OCI-LY7 (cell line): ENCODE measurements around the gene MAD2L2. TPM values are rescaled to one million over a fixed set of nuclear protein-coding genes. Genes with fewer than 3 reads are reported as not detected.

Experiments used
- BruUV-seq: library from RNA; stranded (reverse); fragments of 400-500 nt; replicated peaks from 2 replicates; lab custom pipeline; 2021; lab: Mats Ljungman, UMichigan
- CTCF ChIA-PET: fragments of 300-600 bp; sonication (Branson Sonifier 250); formaldehyde crosslinking; loops from one replicate; lab custom pipeline; 2022; ENCODE audit warnings: antibody characterized with exemption; ENCODE audit not compliant: unreplicated experiment; lab: Charles Lee
- POLR2A ChIA-PET: fragments of 300-600 bp; sonication (Branson Sonifier 250); formaldehyde crosslinking; loops from one replicate; lab custom pipeline; 2022; ENCODE audit warnings: antibody characterized with exemption; lab: Charles Lee
- DNase-seq: peaks from one replicate; pipeline ENCODE4 v3.0.0-alpha.2; 2015; ENCODE audit warnings: low spot score
- H2AFZ ChIP-seq: fragments of 200-600 bp; sonication (generic), shearing (Covaris generic); 2 replicates; pipeline ENCODE4 v1.6.1; 2014; ENCODE audit warnings: mild to moderate bottlenecking, antibody characterized with exemption, low read length, moderate library complexity
- H3K27ac ChIP-seq: fragments of 200-600 bp; sonication (generic); 2 replicates; pipeline ENCODE4 v1.5.1; 2014; ENCODE audit warnings: mixed run types, low read depth, mild to moderate bottlenecking, moderate library complexity, low read length, inconsistent platforms; ENCODE audit not compliant: poor library complexity, severe bottlenecking
- H3K36me3 ChIP-seq: fragments of 200-600 bp; sonication (generic); 2 replicates; pipeline ENCODE4 v1.6.1; 2014; ENCODE audit warnings: mild to moderate bottlenecking, antibody characterized with exemption, low read length, moderate library complexity, mixed read lengths; ENCODE audit not compliant: insufficient read depth
- H3K4me1 ChIP-seq: fragments of 200-600 bp; sonication (generic); 2 replicates; pipeline ENCODE4 v1.5.1; 2014; ENCODE audit warnings: mild to moderate bottlenecking, low read length; ENCODE audit not compliant: insufficient read depth, poor library complexity, severe bottlenecking
- H3K4me2 ChIP-seq: fragments of 200-600 bp; sonication (generic); 2 replicates; pipeline ENCODE4 v1.6.1; 2014; ENCODE audit warnings: mild to moderate bottlenecking, low read length
- H3K4me3 ChIP-seq: fragments of 200-600 bp; sonication (generic); 2 replicates; pipeline ENCODE4 v1.5.1; 2014; ENCODE audit warnings: mild to moderate bottlenecking, low read depth, low read length; ENCODE audit not compliant: poor library complexity, severe bottlenecking
- H3K79me2 ChIP-seq: fragments of 200-600 bp; sonication (generic); 2 replicates; pipeline ENCODE4 v1.6.1; 2016; ENCODE audit warnings: low read depth, mild to moderate bottlenecking, low read length, moderate library complexity, mixed read lengths; ENCODE audit not compliant: insufficient read depth
- H3K9me2 ChIP-seq: fragments of 200-600 bp; sonication (generic); 2 replicates; pipeline ENCODE4 v1.6.1; 2016; ENCODE audit warnings: mild to moderate bottlenecking, low read length, mixed read lengths; ENCODE audit not compliant: insufficient read depth
- H3K9me3 ChIP-seq: fragments of 200-600 bp; sonication (generic); 2 replicates; pipeline ENCODE4 v1.6.1; 2014; ENCODE audit warnings: mild to moderate bottlenecking, mixed run types, low read length, mixed read lengths
- H4K20me1 ChIP-seq: fragments of 200-600 bp; sonication (generic); 2 replicates; pipeline ENCODE4 v1.6.1; 2014; ENCODE audit warnings: mild to moderate bottlenecking, antibody characterized with exemption, low read length, moderate library complexity, mixed read lengths; ENCODE audit not compliant: insufficient read depth
- EZH2phosphoT487 ChIP-seq: fragments of 200-600 bp; sonication (generic); IDR thresholded peaks from 2 replicates; pipeline ENCODE4 v1.6.1; 2018; ENCODE audit warnings: low read depth, borderline replicate concordance, mild to moderate bottlenecking, mixed run types, antibody characterized with exemption, low read length, moderate library complexity, mixed read lengths
- intact Hi-C: fragments of 100-400 bp; cut with micrococcal nuclease; formaldehyde crosslinking; loops from one replicate; pipeline ENCODE4 v1.10.0; 2022; ENCODE audit not compliant: unreplicated experiment
- total RNA-seq, 2 experiments: library from RNA; depleted of rRNA in 1 of 2; stranded (reverse); fragments of >200 nt in 1 of 2; shearing (Covaris generic) in 1 of 2; gene quantifications; 2 replicates each; pipeline ENCODE4 v1.2.3, GENCODE V29; 2014 to 2022
- TF ChIP-seq, protein P1 (sequence below): fragments of 200-600 bp; sonication (generic); conservative IDR thresholded peaks from 2 replicates; pipeline ENCODE4 v1.5.1; 2014; ENCODE audit warnings: mild to moderate bottlenecking, antibody characterized with exemption, low read length, moderate library complexity, mixed read lengths

The MAD2L2 gene
- total RNA-seq, 2 experiments from 2014 or later: 89.7 to 144 TPM

DNA sequence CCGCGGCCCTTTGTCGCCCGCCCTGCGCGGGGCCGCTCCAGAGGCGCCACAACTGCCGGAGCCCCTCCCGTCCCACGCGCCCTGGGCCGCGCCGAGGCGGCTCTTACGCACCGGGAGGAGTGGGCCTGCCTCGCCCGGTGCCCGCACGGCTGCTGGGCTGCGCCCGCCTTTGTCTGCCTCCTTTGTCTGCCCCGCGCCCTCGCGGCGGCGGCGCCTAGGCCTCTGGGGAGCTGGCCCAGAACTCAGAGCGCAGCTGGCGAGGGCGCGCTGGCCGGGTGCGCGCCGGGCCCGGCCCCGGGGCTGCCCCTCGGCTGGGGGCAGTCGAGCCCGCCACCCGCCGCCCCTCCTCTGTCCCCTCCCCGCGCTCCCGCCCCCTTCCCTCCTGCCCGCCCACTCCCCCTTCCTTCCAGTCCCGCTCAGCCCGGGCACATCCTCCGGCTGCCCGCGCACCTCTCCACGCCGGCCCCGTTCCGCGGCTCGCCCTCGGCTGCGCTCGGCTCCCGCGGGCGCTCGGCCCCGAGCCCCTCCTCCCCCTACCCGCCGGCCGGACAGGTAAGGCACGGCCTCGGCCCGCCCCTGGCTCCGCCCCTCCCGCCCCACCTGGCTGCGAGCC lies 10.5 kb upstream of the MAD2L2 start, which contains the start of gene DRAXIN:
DRAXIN (plus strand) TSS at position 409 of the 613 bp plus-strand sequence. CDS start 14,549 bp downstream, outside the sequence.
- DNase-seq: no peak
- no peaks in the 10 kb centered on the region for H3K9me3 ChIP-seq
- H3K4me1 ChIP-seq: no peaks in the 10 kb centered on the region
- intact Hi-C loops: no loop called here
- H3K4me2 ChIP-seq: no peak within 1 kb of the TSS
- ChIA-PET POLR2A (no interaction called here), CTCF (no interaction called here)
- no peaks in the 10 kb centered on the region for H4K20me1 ChIP-seq
- H3K9me2 ChIP-seq: no peaks in the 10 kb centered on the region
- H3K36me3 ChIP-seq: no peaks in the 10 kb centered on the region
- no TSS peak for BruUV-seq
- H3K27ac ChIP-seq: no peak within 1 kb of the TSS
- no peak within 1 kb of the TSS for H2AFZ ChIP-seq
- H3K4me3 ChIP-seq: no peak within 1 kb of the TSS
- no peaks in the 10 kb centered on the region for H3K79me2 ChIP-seq
- TF ChIP-seq, protein P1, sequence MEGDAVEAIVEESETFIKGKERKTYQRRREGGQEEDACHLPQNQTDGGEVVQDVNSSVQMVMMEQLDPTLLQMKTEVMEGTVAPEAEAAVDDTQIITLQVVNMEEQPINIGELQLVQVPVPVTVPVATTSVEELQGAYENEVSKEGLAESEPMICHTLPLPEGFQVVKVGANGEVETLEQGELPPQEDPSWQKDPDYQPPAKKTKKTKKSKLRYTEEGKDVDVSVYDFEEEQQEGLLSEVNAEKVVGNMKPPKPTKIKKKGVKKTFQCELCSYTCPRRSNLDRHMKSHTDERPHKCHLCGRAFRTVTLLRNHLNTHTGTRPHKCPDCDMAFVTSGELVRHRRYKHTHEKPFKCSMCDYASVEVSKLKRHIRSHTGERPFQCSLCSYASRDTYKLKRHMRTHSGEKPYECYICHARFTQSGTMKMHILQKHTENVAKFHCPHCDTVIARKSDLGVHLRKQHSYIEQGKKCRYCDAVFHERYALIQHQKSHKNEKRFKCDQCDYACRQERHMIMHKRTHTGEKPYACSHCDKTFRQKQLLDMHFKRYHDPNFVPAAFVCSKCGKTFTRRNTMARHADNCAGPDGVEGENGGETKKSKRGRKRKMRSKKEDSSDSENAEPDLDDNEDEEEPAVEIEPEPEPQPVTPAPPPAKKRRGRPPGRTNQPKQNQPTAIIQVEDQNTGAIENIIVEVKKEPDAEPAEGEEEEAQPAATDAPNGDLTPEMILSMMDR: no peak
- TF ChIP-seq EZH2phosphoT487: no peak

DNA sequence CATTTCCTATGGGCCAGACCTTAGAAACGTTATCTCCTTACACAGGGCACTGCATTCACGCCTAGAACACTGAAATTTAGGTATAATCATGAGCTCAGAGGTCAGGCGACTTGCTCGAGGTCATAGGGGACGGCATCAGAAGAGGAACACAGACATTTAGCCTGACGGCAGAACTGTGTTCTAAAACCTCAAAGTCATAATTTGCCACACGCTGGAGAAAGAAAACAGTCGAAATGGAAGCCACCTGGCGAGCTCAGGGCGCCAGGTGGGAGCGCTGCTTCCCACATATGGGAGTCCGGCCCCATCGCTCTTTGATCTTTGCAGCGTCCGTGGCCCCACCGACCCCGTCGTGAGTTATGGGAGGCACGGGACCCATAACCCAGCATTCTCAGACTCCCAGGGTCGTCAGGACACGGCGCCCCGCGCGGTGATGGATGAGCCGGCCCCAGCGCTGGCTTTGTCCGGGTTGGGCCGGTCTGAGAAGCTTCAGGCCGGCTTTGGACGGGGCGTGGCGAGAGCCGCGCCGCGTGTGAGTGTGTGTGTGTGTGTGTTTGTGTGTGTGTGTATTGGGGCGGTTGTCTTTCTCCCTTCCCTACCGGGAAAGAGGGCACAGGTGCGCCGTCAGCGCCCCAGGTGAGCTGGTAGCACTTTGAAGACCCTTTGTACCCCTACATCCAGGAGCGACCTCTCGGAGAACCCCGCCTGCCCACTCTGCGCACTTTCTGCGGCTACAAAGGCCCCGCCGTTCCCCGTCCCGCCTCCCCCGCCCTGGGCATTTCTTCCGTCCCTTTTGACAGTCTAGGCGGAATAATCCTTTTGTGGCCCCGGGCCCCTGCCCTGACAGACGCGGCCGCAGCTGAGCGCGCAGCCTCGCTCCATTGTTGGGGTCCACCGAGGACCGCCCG lies 9.7 kb upstream of the MAD2L2 start:
- Histone ChIP-seq H3K9me2 (no peaks in the 10 kb centered on the region), H3K27ac (no peak overlapping the region), H3K36me3 (no peaks in the 10 kb centered on the region), H3K4me1 (no peaks in the 10 kb centered on the region), H3K4me3 (no peak overlapping the region), H3K79me2 (no peaks in the 10 kb centered on the region), H4K20me1 (no peaks in the 10 kb centered on the region), H3K4me2 (no peak overlapping the region), H2AFZ (no peak overlapping the region), H3K9me3 (no peaks in the 10 kb centered on the region)
- no peak for TF ChIP-seq EZH2phosphoT487
- TF ChIP-seq, protein P1: no peak
- ChIA-PET CTCF (interaction anchor here (0.5 kb wide), 1 partner anchor 469 kb away, joined by 5 read pairs; no protein-coding TSS in a partner anchor), POLR2A (interaction anchor here (0.6 kb wide), 1 partner anchor 21 kb away, joined by 3 read pairs; no protein-coding TSS in a partner anchor)
- BruUV-seq: no TSS peak
- intact Hi-C loops: no loop called here
- DNase-seq: no peak
